MCF 10A (cell line): ENCODE results near the gene GASK1B. TPM values are rescaled to one million over a fixed set of nuclear protein-coding genes. Genes with fewer than 3 reads are reported as not detected.

Experiments used
- BruUV-seq: library from RNA; stranded (reverse); fragments of 400-500 nt; replicated peaks from 2 replicates; lab custom pipeline; 2021; lab: Mats Ljungman, UMichigan
- CTCF ChIA-PET: fragments of 300-600 bp; sonication (Branson Sonifier 250); formaldehyde crosslinking; extraction: SDS; loops from one replicate; lab custom pipeline; 2021; ENCODE audit warnings: antibody characterized with exemption, inconsistent platforms; lab: Yijun Ruan, JAX
- POLR2A ChIA-PET: fragments of 300-600, 350-650 bp; sonication (Branson Sonifier 250); formaldehyde crosslinking; extraction: SDS; loops from one replicate; lab custom pipeline; 2020; ENCODE audit warnings: antibody characterized with exemption, inconsistent platforms; lab: Yijun Ruan, JAX
- DNase-seq: peaks from one replicate; pipeline ENCODE4 v3.0.0-alpha.2; 2018; ENCODE audit not compliant: unreplicated experiment
- H3K27ac Mint-ChIP-seq: one replicate; pipeline ENCODE4 v1.8.0; 2022; ENCODE audit warnings: mild to moderate bottlenecking, low read depth, mixed read lengths; ENCODE audit not compliant: unreplicated experiment
- H3K27me3 Mint-ChIP-seq: one replicate; pipeline ENCODE4 v1.8.0; 2022; ENCODE audit warnings: mixed read lengths; ENCODE audit not compliant: insufficient read depth, unreplicated experiment
- H3K36me3 Mint-ChIP-seq: one replicate; pipeline ENCODE4 v1.8.0; 2022; ENCODE audit warnings: mild to moderate bottlenecking, moderate library complexity, mixed read lengths; ENCODE audit not compliant: insufficient read depth, unreplicated experiment
- H3K4me1 Mint-ChIP-seq: one replicate; pipeline ENCODE4 v1.8.0; 2022; ENCODE audit warnings: mixed read lengths; ENCODE audit not compliant: insufficient read depth, unreplicated experiment
- H3K4me3 Mint-ChIP-seq: one replicate; pipeline ENCODE4 v1.8.0; 2022; ENCODE audit warnings: mild to moderate bottlenecking, moderate library complexity, mixed read lengths; ENCODE audit not compliant: unreplicated experiment
- H3K9me3 Mint-ChIP-seq: one replicate; pipeline ENCODE4 v1.8.0; 2022; ENCODE audit warnings: mixed read lengths; ENCODE audit not compliant: unreplicated experiment
- intact Hi-C: fragments of 100-400 bp; cut with micrococcal nuclease; formaldehyde crosslinking; loops from 2 replicates; pipeline ENCODE4 v1.14.1; 2022
- total RNA-seq: library from RNA; stranded (reverse); gene quantifications from 2 replicates; pipeline ENCODE4 v1.2.3, GENCODE V29; 2022
- TF ChIP-seq, protein P1 (sequence below): fragments of 200-600 bp; IDR thresholded peaks from one replicate; pipeline ENCODE4 v1.8.0; 2022; ENCODE audit warnings: antibody characterized with exemption, mild to moderate bottlenecking; ENCODE audit not compliant: unreplicated experiment

Gene GASK1B
- total RNA-seq, 1 experiment from 2014 or later = 9.7 TPM

DNA sequence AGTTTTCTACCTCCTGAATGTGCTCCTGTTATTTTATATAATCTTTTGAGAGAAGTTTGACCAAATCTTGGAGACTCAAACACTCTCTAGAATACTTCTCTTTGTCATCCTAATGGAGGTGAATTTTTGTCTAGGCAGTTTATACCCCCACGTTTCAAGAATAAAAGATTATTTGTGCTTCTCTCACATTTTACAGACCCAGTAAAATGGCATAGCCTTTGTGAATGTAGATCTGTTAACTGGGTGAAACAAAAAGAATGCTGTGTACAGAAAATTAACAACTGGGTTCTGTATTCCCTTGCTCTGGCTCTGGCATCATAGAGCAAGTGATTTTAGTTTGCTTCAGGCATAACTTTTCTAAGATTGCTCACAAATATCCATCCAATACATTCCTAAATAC lies 26.1 kb downstream of the GASK1B start:
- H3K4me3 Mint-ChIP-seq = no peak overlapping the region
- H3K4me1 Mint-ChIP-seq = no peaks in the 10 kb centered on the region
- no peaks in the 10 kb centered on the region for H3K27me3 Mint-ChIP-seq
- intact Hi-C loops = loop anchor here (10.0 kb wide), 1 partner anchor 472 kb away; no protein-coding TSS in a partner anchor
- no peaks in the 10 kb centered on the region for H3K36me3 Mint-ChIP-seq
- H3K27ac Mint-ChIP-seq = no peak overlapping the region
- BruUV-seq = no TSS peak
- no peaks in the 10 kb centered on the region for H3K9me3 Mint-ChIP-seq
- TF ChIP-seq, protein P1, sequence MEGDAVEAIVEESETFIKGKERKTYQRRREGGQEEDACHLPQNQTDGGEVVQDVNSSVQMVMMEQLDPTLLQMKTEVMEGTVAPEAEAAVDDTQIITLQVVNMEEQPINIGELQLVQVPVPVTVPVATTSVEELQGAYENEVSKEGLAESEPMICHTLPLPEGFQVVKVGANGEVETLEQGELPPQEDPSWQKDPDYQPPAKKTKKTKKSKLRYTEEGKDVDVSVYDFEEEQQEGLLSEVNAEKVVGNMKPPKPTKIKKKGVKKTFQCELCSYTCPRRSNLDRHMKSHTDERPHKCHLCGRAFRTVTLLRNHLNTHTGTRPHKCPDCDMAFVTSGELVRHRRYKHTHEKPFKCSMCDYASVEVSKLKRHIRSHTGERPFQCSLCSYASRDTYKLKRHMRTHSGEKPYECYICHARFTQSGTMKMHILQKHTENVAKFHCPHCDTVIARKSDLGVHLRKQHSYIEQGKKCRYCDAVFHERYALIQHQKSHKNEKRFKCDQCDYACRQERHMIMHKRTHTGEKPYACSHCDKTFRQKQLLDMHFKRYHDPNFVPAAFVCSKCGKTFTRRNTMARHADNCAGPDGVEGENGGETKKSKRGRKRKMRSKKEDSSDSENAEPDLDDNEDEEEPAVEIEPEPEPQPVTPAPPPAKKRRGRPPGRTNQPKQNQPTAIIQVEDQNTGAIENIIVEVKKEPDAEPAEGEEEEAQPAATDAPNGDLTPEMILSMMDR = no peak
- ChIA-PET CTCF (interaction anchor here (0.6 kb wide), 1 partner anchor 24 kb away, joined by 3 read pairs; no protein-coding TSS in a partner anchor), POLR2A (interaction anchor here (0.6 kb wide), 1 partner anchor 1143 kb away, joined by 5 read pairs; no protein-coding TSS in a partner anchor)
- DNase-seq = no peak

DNA sequence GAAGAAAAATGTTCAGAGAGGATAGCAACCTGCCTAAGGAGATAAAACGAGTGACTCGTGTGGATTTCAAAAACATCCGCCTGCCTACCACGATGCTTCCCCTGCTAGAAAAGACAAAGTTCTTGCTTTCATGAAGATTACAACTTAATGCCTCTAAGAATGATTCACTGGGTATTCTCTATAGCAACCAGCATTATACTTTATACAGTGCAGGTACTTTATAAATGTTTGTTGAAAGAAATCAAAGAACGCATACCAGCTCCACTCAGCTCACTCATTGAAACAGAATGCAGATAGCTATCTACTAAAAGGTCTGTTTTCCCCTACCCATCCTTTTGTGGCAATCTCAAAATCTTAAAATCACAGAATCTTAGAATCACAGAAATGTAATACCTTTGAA lies 33.7 kb downstream of the GASK1B start:
- no peak overlapping the region for H3K4me3 Mint-ChIP-seq
- no peak overlapping the region for H3K27ac Mint-ChIP-seq
- CTCF ChIA-PET = interaction anchor here (1.0 kb wide), 1 partner anchor 32 kb away, joined by 3 read pairs; no protein-coding TSS in a partner anchor

DNA sequence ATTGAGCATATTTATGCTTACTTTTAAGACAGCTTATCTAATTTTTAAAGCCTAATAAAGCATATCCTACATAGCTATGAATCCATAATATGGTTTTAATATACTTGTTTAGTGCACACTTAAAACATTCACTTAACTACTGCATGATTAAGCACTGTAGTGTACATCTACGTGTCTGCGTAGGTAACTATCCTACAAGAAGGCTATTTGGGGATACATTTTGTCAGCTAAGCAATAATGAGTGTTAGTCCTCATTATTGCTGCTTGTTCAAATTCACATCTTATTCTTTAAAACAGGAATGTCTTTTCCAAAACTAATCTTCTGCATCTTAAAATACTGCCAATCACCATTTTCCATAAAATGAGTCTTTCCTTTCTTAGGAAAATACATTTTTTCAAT lies 38.6 kb downstream of the GASK1B start:
- Mint-ChIP-seq H3K27me3 (no peaks in the 10 kb centered on the region), H3K4me1 (peaks cover 14% of the 10 kb centered on the region), H3K36me3 (no peaks in the 10 kb centered on the region), H3K27ac (no peak overlapping the region), H3K4me3 (no peak overlapping the region), H3K9me3 (no peaks in the 10 kb centered on the region)
- intact Hi-C loops = no loop called here
- TF ChIP-seq, protein P1 = no peak
- ChIA-PET CTCF (interaction anchor here (0.8 kb wide), 1 partner anchor 38 kb away, joined by 4 read pairs; the partner anchor contains the start of gene GASK1B), POLR2A (interaction anchor here (1.0 kb wide), 1 partner anchor 25 kb away, joined by 3 read pairs; no protein-coding TSS in a partner anchor)
- BruUV-seq = no TSS peak
- no peak for DNase-seq

More for the DNA sequence above, 33.7 kb downstream of the GASK1B start:
- BruUV-seq = no TSS peak
- H3K9me3 Mint-ChIP-seq = no peaks in the 10 kb centered on the region
- DNase-seq = no peak
- intact Hi-C loops = no loop called here
- no peaks in the 10 kb centered on the region for H3K36me3 Mint-ChIP-seq
- POLR2A ChIA-PET = no interaction called here
- no peaks in the 10 kb centered on the region for H3K27me3 Mint-ChIP-seq
- H3K4me1 Mint-ChIP-seq = peaks cover 5% of the 10 kb centered on the region
- TF ChIP-seq, protein P1 = no peak

DNA sequence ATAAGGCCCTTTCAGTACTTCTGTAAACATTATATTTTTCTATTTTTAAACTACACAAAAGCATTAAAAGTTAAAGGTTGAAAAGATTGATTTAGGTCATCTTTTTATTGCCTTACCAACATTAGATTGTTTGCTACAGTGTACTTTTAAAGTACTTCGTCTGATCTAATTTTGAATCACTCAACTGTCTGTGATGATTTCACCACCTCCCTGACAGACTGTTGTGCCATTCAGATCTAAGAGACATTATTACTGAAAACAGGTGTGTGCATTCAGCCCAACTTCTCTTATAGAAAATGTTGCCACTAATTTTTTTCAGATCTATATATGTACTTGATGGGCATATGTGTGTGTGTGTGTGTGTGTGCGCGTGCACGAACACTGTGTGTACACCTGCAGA lies 39.3 kb downstream of the GASK1B start:
- Mint-ChIP-seq H3K27ac (no peak overlapping the region), H3K4me1 (peaks cover 14% of the 10 kb centered on the region), H3K9me3 (no peaks in the 10 kb centered on the region), H3K27me3 (no peaks in the 10 kb centered on the region), H3K4me3 (no peak overlapping the region), H3K36me3 (no peaks in the 10 kb centered on the region)
- no peak for DNase-seq
- BruUV-seq = no TSS peak
- POLR2A ChIA-PET = interaction anchor here (0.6 to 1.0 kb wide), 2 partner anchors 26 to 41 kb away, joined by 3 read pairs; no protein-coding TSS in a partner anchor
- TF ChIP-seq, protein P1 = no peak
- intact Hi-C loops = no loop called here
- CTCF ChIA-PET = interaction anchor here (0.8 kb wide), 1 partner anchor 39 kb away, joined by 4 read pairs; the partner anchor contains the start of gene GASK1B
